H1 (cell line): ENCODE results near the gene RAMP2. TPM values are rescaled to one million over a fixed set of nuclear protein-coding genes. Genes with fewer than 3 reads are reported as not detected.

Experiments
- CTCF ChIA-PET: fragments of 300-600 bp; sonication (Branson Sonifier 250); formaldehyde crosslinking; loops from one replicate; lab custom pipeline; 2021; ENCODE audit not compliant: partially characterized antibody; lab: Charles Lee
- POLR2A ChIA-PET: fragments of 300-600 bp; sonication (Branson Sonifier 250); formaldehyde crosslinking; loops from one replicate; lab custom pipeline; 2021; ENCODE audit warnings: inconsistent platforms; ENCODE audit not compliant: partially characterized antibody; lab: Charles Lee
- DNase-seq, 2 experiments: peaks; one replicate each; pipeline versions ENCODE4 v3.0.0 to v3.0.0-alpha.2; 2010 to 2022; ENCODE audit warnings: low spot score in 2 of 2, low read depth in 1 of 2, mixed read lengths in 1 of 2
- FAIRE-seq: peaks from 2 replicates; lab custom pipeline; 2011; peaks lifted over from hg19 to GRCh38; lab: Jason Lieb, UNC
- H2AFZ ChIP-seq: 2 replicates; pipeline ENCODE4 v1.8.1; 2012; ENCODE audit warnings: low read length, inconsistent platforms
- H2AK5ac ChIP-seq: 2 replicates; pipeline ENCODE4 v1.6.1; 2013; ENCODE audit warnings: low read depth, low read length
- H2BK120ac ChIP-seq: replicated peaks from 2 replicates; pipeline ENCODE3; 2013; ENCODE audit warnings: low read depth, low read length, inconsistent platforms
- H2BK12ac ChIP-seq: 2 replicates; pipeline ENCODE4 v1.6.1; 2013; ENCODE audit warnings: low read depth, low read length
- H2BK15ac ChIP-seq: 2 replicates; pipeline ENCODE4 v1.6.1; 2013; ENCODE audit warnings: low read length
- H2BK20ac ChIP-seq: 2 replicates; pipeline ENCODE4 v1.6.1; 2013; ENCODE audit warnings: low read length
- H2BK5ac ChIP-seq: 2 replicates; pipeline ENCODE4 v1.6.1; 2013; ENCODE audit warnings: low read depth, low read length
- H3K14ac ChIP-seq: 2 replicates; pipeline ENCODE4 v1.6.1; 2013; ENCODE audit warnings: inconsistent platforms; ENCODE audit not compliant: insufficient read length
- H3K18ac ChIP-seq: 2 replicates; pipeline ENCODE4 v1.6.1; 2013; ENCODE audit warnings: low read length; ENCODE audit errors: extremely low read depth
- H3K23ac ChIP-seq: 2 replicates; pipeline ENCODE4 v1.6.1; 2013; ENCODE audit warnings: inconsistent platforms; ENCODE audit not compliant: insufficient read length
- H3K23me2 ChIP-seq: 2 replicates; pipeline ENCODE4 v1.6.1; 2013; ENCODE audit warnings: low read depth, low read length
- H3K27ac ChIP-seq: 2 replicates; pipeline ENCODE4 v1.6.1; 2011; ENCODE audit warnings: low read depth, low read length, inconsistent platforms
- H3K27me3 ChIP-seq, 4 experiments: replicated peaks in 1 of 4; 1 replicate in 1 of 4; 2 replicates in 3 of 4; pipeline versions ENCODE4 v1.6.1 to v1.8.1; 2011 to 2013; ENCODE audit warnings: low read length in 3 of 4, mild to moderate bottlenecking in 3 of 4, inconsistent platforms in 2 of 4, mixed read lengths in 2 of 4, moderate library complexity in 1 of 4; ENCODE audit not compliant: control insufficient read depth in 3 of 4, insufficient read depth in 3 of 4; ENCODE audit errors: extremely low read depth in 1 of 4
- H3K36me3 ChIP-seq, 4 experiments: 2 replicates each; pipeline versions ENCODE4 v1.6.1 to v1.8.1; 2011 to 2013; ENCODE audit warnings: mild to moderate bottlenecking in 4 of 4, low read length in 3 of 4, moderate library complexity in 2 of 4, control low read depth in 1 of 4, inconsistent platforms in 1 of 4; ENCODE audit not compliant: insufficient read depth in 4 of 4, control insufficient read depth in 2 of 4
- H3K4ac ChIP-seq: replicated peaks from 2 replicates; pipeline ENCODE3; 2013; ENCODE audit warnings: low read length, low read depth, mixed read lengths, inconsistent platforms; ENCODE audit not compliant: insufficient read length
- H3K4me1 ChIP-seq, 4 experiments: replicated peaks in 1 of 4; 1 replicate in 1 of 4; 2 replicates in 3 of 4; pipeline versions ENCODE4 v1.6.1 to v1.8.1; 2011 to 2013; ENCODE audit warnings: low read length in 3 of 4, inconsistent platforms in 2 of 4, mixed read lengths in 1 of 4; ENCODE audit not compliant: insufficient read depth in 4 of 4, control insufficient read depth in 3 of 4
- H3K4me2 ChIP-seq, 2 experiments: 2 replicates each; pipeline versions ENCODE4 v1.6.1 to v1.8.1; 2011 to 2013; ENCODE audit warnings: low read depth in 2 of 2, low read length in 2 of 2, control low read depth in 1 of 2, inconsistent platforms in 1 of 2, mild to moderate bottlenecking in 1 of 2; ENCODE audit not compliant: insufficient read depth in 1 of 2
- H3K4me3 ChIP-seq, 4 experiments: fragments of 200-600, 300-600 bp in 1 of 4; sonication (generic), shearing (Covaris generic), sonication (Bioruptor Twin) in 1 of 4; 2 replicates each; pipeline versions ENCODE4 v1.5.1 to v1.8.1; 2011 to 2016; ENCODE audit warnings: low read length in 4 of 4, low read depth in 3 of 4, control low read depth in 2 of 4, inconsistent platforms in 2 of 4, mild to moderate bottlenecking in 2 of 4, mixed read lengths in 1 of 4, moderate library complexity in 1 of 4; ENCODE audit not compliant: insufficient read depth in 2 of 4; ENCODE audit errors: extremely low read depth in 1 of 4
- H3K56ac ChIP-seq: replicated peaks from 2 replicates; pipeline ENCODE3; 2013; ENCODE audit warnings: low read depth, mild to moderate bottlenecking, mixed read lengths, low read length, inconsistent platforms; ENCODE audit not compliant: insufficient read length
- H3K79me1 ChIP-seq: 2 replicates; pipeline ENCODE4 v1.6.1; 2013; ENCODE audit warnings: low read depth, low read length, control low read depth
- H3K79me2 ChIP-seq, 2 experiments: 2 replicates each; pipeline versions ENCODE4 v1.6.1 to v1.8.1; 2012 to 2013; ENCODE audit warnings: low read length in 2 of 2, mild to moderate bottlenecking in 2 of 2, inconsistent platforms in 1 of 2; ENCODE audit not compliant: insufficient read depth in 2 of 2, control insufficient read depth in 1 of 2
- H3K9ac ChIP-seq, 4 experiments: replicated peaks in 1 of 4; 1 replicate in 1 of 4; 2 replicates in 3 of 4; pipeline versions ENCODE4 v1.6.1 to v1.8.1; 2011 to 2013; ENCODE audit warnings: low read depth in 3 of 4, low read length in 3 of 4, control low read depth in 2 of 4, mild to moderate bottlenecking in 2 of 4, moderate library complexity in 2 of 4, inconsistent platforms in 1 of 4; ENCODE audit errors: extremely low read depth in 1 of 4
- H3K9me3 ChIP-seq, 2 experiments: 2 replicates each; pipeline versions ENCODE4 v1.6.1 to v1.8.1; 2012 to 2013; ENCODE audit warnings: mild to moderate bottlenecking in 2 of 2, moderate library complexity in 2 of 2, control low read depth in 1 of 2, inconsistent platforms in 1 of 2, low read depth in 1 of 2, low read length in 1 of 2, mixed read lengths in 1 of 2; ENCODE audit not compliant: insufficient read depth in 2 of 2
- H4K20me1 ChIP-seq, 2 experiments: replicated peaks in 1 of 2; 2 replicates each; pipeline versions ENCODE3 to v1.8.1; 2011 to 2013; ENCODE audit warnings: inconsistent platforms in 2 of 2, low read length in 2 of 2, mild to moderate bottlenecking in 1 of 2; ENCODE audit not compliant: insufficient read depth in 2 of 2, control insufficient read depth in 1 of 2
- H4K5ac ChIP-seq: 2 replicates; pipeline ENCODE4 v1.6.1; 2013; ENCODE audit warnings: low read length, low read depth, mixed read lengths, inconsistent platforms; ENCODE audit not compliant: insufficient read length
- H4K8ac ChIP-seq: 2 replicates; pipeline ENCODE4 v1.8.0; 2013; ENCODE audit warnings: mild to moderate bottlenecking, moderate library complexity, low read length, inconsistent platforms; ENCODE audit not compliant: insufficient read depth; ENCODE audit errors: extremely low read depth
- H4K91ac ChIP-seq: replicated peaks from 2 replicates; pipeline ENCODE3; 2013; ENCODE audit warnings: low read length, mixed read lengths, inconsistent platforms; ENCODE audit not compliant: insufficient read length
- ASH2L ChIP-seq: fragments of 200-600, 300-600 bp; sonication (generic); IDR thresholded peaks from one replicate; pipeline ENCODE4 v1.7.1; 2017; ENCODE audit warnings: low read length
- CBX5 ChIP-seq: fragments of 300-800, 300-1000 bp; sonication (generic); IDR thresholded peaks from 2 replicates; pipeline ENCODE4 v1.7.1; 2016; ENCODE audit warnings: antibody characterized with exemption, low read length, low read depth
- CBX8 ChIP-seq: fragments of 300-800, 300-1000 bp; sonication (generic); IDR thresholded peaks from 2 replicates; pipeline ENCODE4 v1.7.1; 2016; ENCODE audit warnings: low read depth, low read length, borderline replicate concordance
- JUND ChIP-seq: IDR thresholded peaks from 2 replicates; pipeline ENCODE4 v1.6.1; 2011; ENCODE audit warnings: mild to moderate bottlenecking, improper control_type of control experiment, low read length
- NRF1 ChIP-seq: IDR thresholded peaks from 2 replicates; pipeline ENCODE4 v1.6.1; 2011; ENCODE audit warnings: mild to moderate bottlenecking, low read depth, low read length, improper control_type of control experiment
- PHF8 ChIP-seq: fragments of 200-600 bp; sonication (generic); conservative IDR thresholded peaks from 2 replicates; pipeline ENCODE4 v1.7.1; 2012; ENCODE audit warnings: low read depth, mild to moderate bottlenecking, inconsistent platforms, low read length, moderate library complexity
- POU5F1 ChIP-seq: IDR thresholded peaks from 2 replicates; pipeline ENCODE4 v1.6.1; 2011; ENCODE audit warnings: low read depth, mild to moderate bottlenecking, low read length, moderate library complexity
- SP1 ChIP-seq: IDR thresholded peaks from 2 replicates; pipeline ENCODE4 v1.6.1; 2011; ENCODE audit warnings: low read depth, low read length
- SP4 ChIP-seq: IDR thresholded peaks from 2 replicates; pipeline ENCODE4 v1.6.1; 2012; ENCODE audit warnings: low read length, inconsistent platforms
- SRF ChIP-seq: IDR thresholded peaks from 2 replicates; pipeline ENCODE4 v1.6.1; 2011; ENCODE audit warnings: mild to moderate bottlenecking, low read depth, low read length, moderate library complexity
- TEAD4 ChIP-seq: IDR thresholded peaks from 2 replicates; pipeline ENCODE4 v1.6.1; 2012; ENCODE audit warnings: low read depth, low read length, inconsistent platforms, mixed read lengths
- YY1 ChIP-seq: IDR thresholded peaks from 2 replicates; pipeline ENCODE4 v1.6.1; 2011; ENCODE audit warnings: low read depth, mild to moderate bottlenecking, low read length
- ZNF274 ChIP-seq: IDR thresholded peaks from 2 replicates; pipeline ENCODE4 v1.7.0; 2012; ENCODE audit warnings: low read length, borderline replicate concordance; ENCODE audit errors: extremely low read depth
- WGBS, 2 experiments: shearing (Covaris generic) in 1 of 2; methylation state at CpG; one replicate each; pipeline versions ENCODE4 v1.1.6 to v1.1.7; 2013 to 2015; ENCODE audit warnings: low lambda C conversion rate in 2 of 2, mixed read lengths in 2 of 2, inconsistent platforms in 1 of 2, low coverage in 1 of 2, missing lambda C conversion rate in 1 of 2; ENCODE audit not compliant: insufficient replicate concordance in 2 of 2, insufficient coverage in 1 of 2, insufficient read length in 1 of 2; ENCODE audit errors: extremely low coverage in 1 of 2, missing lambda C conversion rate in 1 of 2; 5-methylcytosine and 5-hydroxymethylcytosine counted together
- polyA plus RNA-seq, 7 experiments: library from polyadenylated mRNA; depleted of rRNA in 3 of 7; stranded (reverse) in 5 of 7; unstranded in 2 of 7; fragments of >200 nt in 5 of 7; fragments of 200-250 nt in 2 of 7; gene quantifications; 1 replicate in 5 of 7; 2 replicates in 1 of 7; 4 replicates in 1 of 7; pipeline versions ENCODE4 v1.2.1 to v1.2.3, GENCODE V29; 2011 to 2013; ENCODE audit warnings: missing spikeins in 2 of 7, mixed read lengths in 2 of 7
- total RNA-seq: library from RNA; stranded (reverse); fragmentation: NEBNext Ultra II Directional; extraction: Animal tissue kit (Norgen Biotek cat#: 25700); gene quantifications from 2 replicates; pipeline ENCODE4 v1.2.1, GENCODE V29; 2021
- TF ChIP-seq, protein P1 (sequence below): IDR thresholded peaks from 2 replicates; pipeline ENCODE4 v1.6.1; 2012; ENCODE audit warnings: inconsistent platforms

The RAMP2 gene
- total and polyA plus RNA-seq, 2 of the 8 experiments (the other 6 are each of a cell fraction or from before 2014, with no cell fraction given) = 13.4 to 41.7 TPM

DNA sequence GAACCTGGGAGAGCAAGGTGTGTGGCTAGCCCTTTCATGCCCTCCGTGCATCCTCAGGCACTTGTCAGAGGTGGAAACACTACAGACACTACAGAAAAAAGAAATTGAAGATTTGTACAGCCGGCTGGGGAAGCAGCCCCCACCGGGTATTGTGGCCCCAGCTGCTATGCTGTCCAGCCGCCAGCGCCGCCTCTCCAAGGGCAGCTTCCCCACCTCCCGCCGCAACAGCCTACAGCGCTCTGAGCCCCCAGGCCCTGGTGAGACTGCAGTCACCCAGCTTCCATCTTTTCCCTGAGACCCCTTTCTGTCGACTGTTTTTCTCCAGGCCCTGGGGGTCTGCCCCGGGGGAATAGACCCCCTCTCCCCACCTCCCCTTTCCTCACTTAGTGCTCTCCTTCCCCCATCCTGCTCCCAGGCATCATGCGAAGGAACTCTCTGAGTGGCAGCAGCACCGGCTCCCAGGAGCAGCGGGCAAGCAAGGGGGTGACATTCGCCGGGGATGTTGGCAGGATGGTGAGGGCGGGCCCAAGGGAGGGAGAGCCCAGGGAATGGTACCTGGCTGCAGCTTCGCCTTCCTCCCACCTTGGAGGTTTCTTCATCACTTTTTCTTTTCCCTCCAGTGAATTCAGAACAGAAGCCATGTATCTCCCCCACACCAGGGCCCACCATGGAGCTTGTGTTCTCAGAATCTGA, 35.2 kb downstream of the RAMP2 start:
- ChIA-PET POLR2A (interaction anchor here (1.0 to 1.4 kb wide), 5 partner anchors 9 to 18 kb away, joined by 3 read pairs; partner anchors contain the start of gene WNK4), CTCF (interaction anchor here (0.6 to 1.7 kb wide), 9 partner anchors 18 to 1144 kb away, joined by 3 to 5 read pairs (median 3); no protein-coding TSS in a partner anchor)
- H3K36me3 ChIP-seq = no peaks in the 10 kb centered on the region
- H4K5ac ChIP-seq = no peak overlapping the region
- H3K56ac ChIP-seq = no peak overlapping the region
- FAIRE-seq = no peak
- no peak overlapping the region for H2BK5ac ChIP-seq
- 88% methylated on average over 15 of the region's 18 CpGs; no CpG with 5 or more reads in 1 of the 2 experiments for WGBS, 2 experiments
- H3K79me2 ChIP-seq = peaks cover 0 to 6% of the 10 kb centered on the region in 2 experiments; a peak in 2 of 4 replicates
- H3K18ac ChIP-seq = no peak overlapping the region
- no peak overlapping the region for H3K27ac ChIP-seq
- H2AK5ac ChIP-seq = no peak overlapping the region
- no peak overlapping the region for H2BK20ac ChIP-seq
- no peak overlapping the region for H3K14ac ChIP-seq
- no peak overlapping the region for H3K4ac ChIP-seq
- H3K23me2 ChIP-seq = no peaks in the 10 kb centered on the region
- H4K91ac ChIP-seq = no peak overlapping the region
- H3K27me3 ChIP-seq = peaks cover 0 to 11% (median 8%) of the 10 kb centered on the region in 4 experiments; a peak in 6 of 7 replicates
- H3K4me2 ChIP-seq = no peak overlapping the region
- H3K23ac ChIP-seq = no peak overlapping the region
- no peak overlapping the region for H2BK120ac ChIP-seq
- no peak overlapping the region for H3K9ac ChIP-seq
- no peak overlapping the region for H4K8ac ChIP-seq
- peaks cover 3 to 5% (median 4%) of the 10 kb centered on the region in 4 experiments; a peak in 6 of 7 replicates for H3K4me1 ChIP-seq
- no peaks in the 10 kb centered on the region; the same call in 1 of the 2 replicates for H3K79me1 ChIP-seq
- peaks cover 5 to 8% of the 10 kb centered on the region in 2 experiments; a peak in 3 of 4 replicates for H3K9me3 ChIP-seq
- H3K4me3 ChIP-seq = no peak overlapping the region
- H2BK15ac ChIP-seq = no peak overlapping the region
- no peak overlapping the region for H2AFZ ChIP-seq
- DNase-seq = no peak
- H2BK12ac ChIP-seq = no peak overlapping the region
- peaks cover 0 to 2% of the 10 kb centered on the region in 2 experiments for H4K20me1 ChIP-seq
- TF ChIP-seq JUND = no peak
- TF ChIP-seq ZNF274 = no peak
- no peak for TF ChIP-seq CBX5
- TF ChIP-seq CBX8 = no peak
- TF ChIP-seq ASH2L = no peak
- no peak for TF ChIP-seq TEAD4
- no peak for TF ChIP-seq NRF1
- TF ChIP-seq PHF8 = no peak
- TF ChIP-seq, protein P1, sequence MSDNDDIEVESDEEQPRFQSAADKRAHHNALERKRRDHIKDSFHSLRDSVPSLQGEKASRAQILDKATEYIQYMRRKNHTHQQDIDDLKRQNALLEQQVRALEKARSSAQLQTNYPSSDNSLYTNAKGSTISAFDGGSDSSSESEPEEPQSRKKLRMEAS = no peak
- no peak for TF ChIP-seq YY1
- TF ChIP-seq SP1 = no peak
- TF ChIP-seq POU5F1 = no peak
- no peak for TF ChIP-seq SRF
- TF ChIP-seq SP4 = no peak
